SU-DHL-6 (cell line): ENCODE data around the gene ITPR1.

Source experiments
- CTCF ChIP-seq: fragments of 200-600 bp; sonication (generic); IDR thresholded peaks from one replicate; pipeline ENCODE4 v1.5.1; 2017; ENCODE audit warnings: antibody characterized with exemption, mild to moderate bottlenecking, low read length, moderate library complexity; ENCODE audit not compliant: insufficient read depth, poor library complexity, severe bottlenecking
- EZH2phosphoT487 ChIP-seq: fragments of 200-600 bp; sonication (generic), shearing (Covaris generic); conservative IDR thresholded peaks from 2 replicates; pipeline ENCODE4 v1.6.1; 2018; ENCODE audit warnings: mild to moderate bottlenecking, antibody characterized with exemption, low read length, moderate library complexity, mixed read lengths

- TF ChIP-seq CTCF (no peak), EZH2phosphoT487 (no peak)
Observed at GRCh38 chr3:4666071-4666470, 172.9 kb downstream of the ITPR1 start.
